Esophagus muscularis mucosa (tissue), 4 donors: ENCODE data around the gene MPRIP. TPM values are rescaled to one million over a fixed set of nuclear protein-coding genes. Genes with fewer than 3 reads are reported as not detected.

Source experiments
- DNase-seq: peaks from one replicate; pipeline ENCODE4 v3.0.0-alpha.2; 2017; ENCODE audit errors: extremely low spot score
- H3K27ac ChIP-seq, 4 donors: fragments of 200-600 bp; sonication (generic); replicated peaks in 1 of 4; 1 replicate in 3 of 4; 2 replicates in 1 of 4; pipeline ENCODE4 v1.5.1; 2016 to 2019; ENCODE audit warnings: mild to moderate bottlenecking in 1 of 4
- H3K27me3 ChIP-seq, 4 donors: fragments of 200-600 bp; sonication (generic); one replicate each; pipeline versions ENCODE4 v1.5.1 to v1.6.0; 2016 to 2019
- H3K36me3 ChIP-seq, 4 donors: fragments of 200-600 bp; sonication (generic); one replicate each; pipeline ENCODE4 v1.5.1; 2016 to 2019
- H3K4me1 ChIP-seq, 4 donors: fragments of 200-600 bp; sonication (generic); one replicate each; pipeline ENCODE4 v1.5.1; 2016 to 2019
- H3K4me3 ChIP-seq, 4 donors: fragments of 200-600 bp; sonication (generic); 1 replicate in 2 of 4; 2 replicates in 2 of 4; pipeline ENCODE4 v1.5.1; 2016 to 2019; ENCODE audit warnings: mild to moderate bottlenecking in 4 of 4, moderate library complexity in 1 of 4
- H3K9me3 ChIP-seq, 4 donors: fragments of 200-600 bp; sonication (generic); 1 replicate in 3 of 4; 2 replicates in 1 of 4; pipeline ENCODE4 v1.5.1; 2016 to 2019
- CTCF ChIP-seq, 3 experiments: fragments of 200-600 bp in 2 of 3; fragments of 450-650 bp in 1 of 3; sonication (generic) in 2 of 3; IDR thresholded peaks; one replicate each; pipeline ENCODE4 v1.5.1; 2017 to 2019; ENCODE audit warnings: antibody characterized with exemption in 3 of 3, mild to moderate bottlenecking in 2 of 3, moderate library complexity in 1 of 3
- EP300 ChIP-seq: sonication (generic); formaldehyde crosslinking; IDR thresholded peaks from one replicate; pipeline ENCODE4 v1.6.1; 2017; ENCODE audit warnings: antibody characterized with exemption
- POLR2A ChIP-seq: fragments of 450-650 bp; IDR thresholded peaks from one replicate; pipeline ENCODE4 v1.6.1; 2017; ENCODE audit warnings: antibody characterized with exemption, moderate library complexity, mild to moderate bottlenecking, low read depth
- POLR2AphosphoS5 ChIP-seq, 2 donors: sonication (generic); formaldehyde crosslinking; IDR thresholded peaks; one replicate each; pipeline ENCODE4 v1.6.1; 2017; ENCODE audit warnings: antibody characterized with exemption in 2 of 2
- WGBS: methylation state at CpG from one replicate; pipeline ENCODE4 v1.1.5; 2018; 5-methylcytosine and 5-hydroxymethylcytosine counted together
- intact Hi-C: fragments of 100-400 bp; cut with DNase I; formaldehyde crosslinking; loops from one replicate; pipeline ENCODE4 v1.15.1; 2023
- total RNA-seq, 4 donors: library from RNA; depleted of rRNA; stranded (reverse); fragments of >200 nt; gene quantifications; one replicate each; pipeline versions ENCODE4 v1.1.0 to v1.2.1, GENCODE V29; 2016

Gene MPRIP
- total RNA-seq, 4 donors from 2014 or later: 108 to 194 (median 129) TPM

- peaks cover 0 to 9% (median 4%) of the 10 kb centered on the region in 4 donors for H3K36me3 ChIP-seq
- peak overlapping the region; percentile 11 to 31 (median 21) for H3K4me3 ChIP-seq
- no peaks in the 10 kb centered on the region for H3K27me3 ChIP-seq
- H3K27ac ChIP-seq: peak overlapping the region; percentile 92 to 96 (median 94)
- H3K9me3 ChIP-seq: no peaks in the 10 kb centered on the region
- DNase-seq: no peak
- WGBS: 44% methylated on average over 5 of the region's 5 CpGs
- peaks cover 48 to 68% (median 66%) of the 10 kb centered on the region in 4 donors for H3K4me1 ChIP-seq
- intact Hi-C loops: no loop called here
- no peak for TF ChIP-seq POLR2A
- TF ChIP-seq POLR2AphosphoS5 (IDR thresholded peaks at IDR 0.05): peak; percentile 46 to 49
Measured at GRCh38 chr17:17200831-17201230, 158.6 kb downstream of the MPRIP start.

- intact Hi-C loops: no loop called here
- H3K27ac ChIP-seq: peak overlapping the region; percentile 92 to 96 (median 94)
Measured at GRCh38 chr17:17201271-17201670, 159.0 kb downstream of the MPRIP start.

GRCh38 chr17:17201907-17202306 is 159.7 kb downstream of the MPRIP start:
- intact Hi-C loops: no loop called here
- peak overlapping the region; percentile 92 to 96 (median 94) for H3K27ac ChIP-seq
- peaks cover 56 to 78% (median 76%) of the 10 kb centered on the region in 4 donors for H3K4me1 ChIP-seq
- no peak for DNase-seq
- no peaks in the 10 kb centered on the region for H3K27me3 ChIP-seq
- H3K36me3 ChIP-seq: peaks cover 0 to 9% (median 4%) of the 10 kb centered on the region in 4 donors
- H3K4me3 ChIP-seq: no peak overlapping the region
- 79% methylated on average over 8 of the region's 8 CpGs for WGBS
- TF ChIP-seq EP300: no peak
- TF ChIP-seq CTCF (IDR thresholded peaks at IDR 0.05): no peak
- peak in 1 of 2 donors; percentile 43 for TF ChIP-seq POLR2AphosphoS5 (IDR thresholded peaks at IDR 0.05)
- no peak for TF ChIP-seq POLR2A
- no peaks in the 10 kb centered on the region for H3K9me3 ChIP-seq

More at GRCh38 chr17:17201271-17201670, 159.0 kb downstream of the MPRIP start:
- DNase-seq: no peak
- Histone ChIP-seq H3K4me3 (no peak overlapping the region), H3K36me3 (peaks cover 0 to 9% (median 4%) of the 10 kb centered on the region in 4 donors), H3K4me1 (peaks cover 52 to 72% (median 70%) of the 10 kb centered on the region in 4 donors), H3K9me3 (no peaks in the 10 kb centered on the region), H3K27me3 (no peaks in the 10 kb centered on the region)
- no peak for TF ChIP-seq POLR2AphosphoS5 (IDR thresholded peaks at IDR 0.05)
- TF ChIP-seq EP300: no peak
- TF ChIP-seq CTCF (IDR thresholded peaks at IDR 0.05): no peak
- no peak for TF ChIP-seq POLR2A
- WGBS: 70% methylated on average over 10 of the region's 10 CpGs

- Histone ChIP-seq H3K4me1 (peaks cover 56 to 86% (median 83%) of the 10 kb centered on the region in 4 donors), H3K36me3 (peaks cover 0 to 9% (median 4%) of the 10 kb centered on the region in 4 donors), H3K27me3 (no peaks in the 10 kb centered on the region), H3K27ac (peak overlapping the region; percentile 92 to 96 (median 94)), H3K4me3 (peak overlapping the region in 3 of 4 donors; percentile 18 to 67 (median 45)), H3K9me3 (no peaks in the 10 kb centered on the region)
- TF ChIP-seq POLR2AphosphoS5 (IDR thresholded peaks at IDR 0.05): no peak
- TF ChIP-seq POLR2A: no peak
- TF ChIP-seq CTCF (IDR thresholded peaks at IDR 0.05): no peak
- TF ChIP-seq EP300: no peak
- intact Hi-C loops: no loop called here
- DNase-seq: no peak
- 83% methylated on average over 15 of the region's 15 CpGs for WGBS
Measured at GRCh38 chr17:17203173-17203730, 161.0 kb downstream of the MPRIP start.

GRCh38 chr17:17204041-17204591 is 161.9 kb downstream of the MPRIP start:
- Histone ChIP-seq H3K36me3 (peaks cover 0 to 9% (median 4%) of the 10 kb centered on the region in 4 donors), H3K27me3 (no peaks in the 10 kb centered on the region), H3K9me3 (no peaks in the 10 kb centered on the region), H3K4me3 (peak overlapping the region in 3 of 4 donors; percentile 18 to 67 (median 45)), H3K27ac (peak overlapping the region; percentile 92 to 96 (median 94)), H3K4me1 (peaks cover 56 to 86% (median 83%) of the 10 kb centered on the region in 4 donors)
- TF ChIP-seq CTCF (IDR thresholded peaks at IDR 0.05) (no peak), POLR2AphosphoS5 (IDR thresholded peaks at IDR 0.05) (peak; percentile 54 to 80)
- 62% methylated on average over 12 of the region's 15 CpGs for WGBS
- DNase-seq: no peak
- intact Hi-C loops: no loop called here
